ENCODE results near the gene MIB1.
"Not testable (repeated sequence)": the region's sequence is repeated elsewhere in the genome, so short reads cannot be mapped to it uniquely, and the experiment has no call there.

MIB1 gene

DNA sequence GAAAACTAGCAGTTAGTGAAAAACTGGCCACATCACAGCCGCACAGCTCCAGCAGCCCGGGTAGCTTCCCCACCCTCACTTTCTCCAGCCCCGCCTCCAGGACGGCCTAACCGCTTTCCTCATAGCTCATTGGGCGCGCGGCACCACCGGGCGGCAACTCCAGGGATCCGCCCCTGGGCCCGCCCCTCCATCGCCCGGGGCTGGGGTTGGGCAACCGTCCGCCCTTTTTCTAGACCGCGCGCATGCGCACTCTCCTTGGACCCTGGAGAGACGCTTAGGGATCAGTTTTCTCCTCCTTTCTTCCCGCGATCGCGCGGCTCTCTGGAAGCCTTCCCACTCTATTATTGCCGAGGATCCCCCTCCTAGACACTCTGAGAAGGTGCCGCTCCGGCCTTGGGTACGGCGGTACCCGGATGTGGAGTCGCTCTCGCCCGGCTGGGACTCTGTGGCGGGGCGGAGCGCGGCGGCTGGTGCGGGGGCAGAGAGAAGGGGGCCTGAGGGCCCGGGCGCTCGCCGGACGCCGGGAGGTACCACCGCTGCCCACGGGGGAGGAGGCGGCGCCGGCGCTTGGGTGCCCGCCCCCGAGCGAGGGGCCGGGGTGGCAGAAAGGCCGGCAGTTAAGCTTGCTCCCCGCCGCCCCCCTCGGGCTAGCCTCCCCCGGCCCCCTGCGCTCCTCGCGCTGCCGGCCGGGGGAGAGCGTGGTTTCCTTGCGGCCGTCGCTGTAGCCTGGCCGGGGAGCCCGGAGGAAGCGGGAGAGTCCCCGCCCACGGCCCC lies at the start of gene MIB1:
Gene MIB1 (plus strand): TSS at position 255 of the 774 bp plus-strand sequence. CDS start 792 bp downstream, outside the sequence.
- peaks cover 36% of the 10 kb centered on the region for H3K4me1 Mint-ChIP-seq
- peak; percentile 99 for ATAC-seq
- H3K9me3 Mint-ChIP-seq = peaks cover 3% of the 10 kb centered on the region
- no peaks in the 10 kb centered on the region for H3K27me3 Mint-ChIP-seq
- H3K36me3 Mint-ChIP-seq = peaks cover 6% of the 10 kb centered on the region
- H3K4me3 Mint-ChIP-seq = peak within 1 kb of the TSS; percentile 100
- peak within 1 kb of the TSS; percentile 97 for H3K27ac Mint-ChIP-seq

DNA sequence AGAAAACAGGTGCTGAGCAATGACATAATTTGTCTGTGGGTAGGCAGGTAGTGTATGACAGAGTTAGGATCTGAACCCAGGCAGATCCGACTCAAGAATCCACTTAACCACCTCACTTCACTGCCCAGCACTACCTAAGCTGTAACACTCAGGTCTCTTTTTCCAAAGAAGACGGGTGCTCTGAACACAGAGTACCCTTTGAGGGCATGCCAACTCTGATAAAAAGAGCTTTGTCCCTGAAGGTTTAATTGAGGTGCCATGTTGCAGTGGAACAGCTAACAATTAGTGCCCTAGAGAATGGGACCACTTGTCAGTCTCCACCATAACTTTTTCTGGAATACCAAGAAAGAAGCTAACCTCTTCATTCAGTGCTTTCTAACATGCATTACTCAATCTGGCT lies 47.3 kb upstream of the MIB1 start:
- Mint-ChIP-seq H3K9me3 (peaks cover 4% of the 10 kb centered on the region), H3K27me3 (no peaks in the 10 kb centered on the region), H3K4me3 (no peak overlapping the region), H3K27ac (peak overlapping the region; percentile 12), H3K36me3 (peaks cover 70% of the 10 kb centered on the region), H3K4me1 (no peaks in the 10 kb centered on the region)
- ATAC-seq = no peak

DNA sequence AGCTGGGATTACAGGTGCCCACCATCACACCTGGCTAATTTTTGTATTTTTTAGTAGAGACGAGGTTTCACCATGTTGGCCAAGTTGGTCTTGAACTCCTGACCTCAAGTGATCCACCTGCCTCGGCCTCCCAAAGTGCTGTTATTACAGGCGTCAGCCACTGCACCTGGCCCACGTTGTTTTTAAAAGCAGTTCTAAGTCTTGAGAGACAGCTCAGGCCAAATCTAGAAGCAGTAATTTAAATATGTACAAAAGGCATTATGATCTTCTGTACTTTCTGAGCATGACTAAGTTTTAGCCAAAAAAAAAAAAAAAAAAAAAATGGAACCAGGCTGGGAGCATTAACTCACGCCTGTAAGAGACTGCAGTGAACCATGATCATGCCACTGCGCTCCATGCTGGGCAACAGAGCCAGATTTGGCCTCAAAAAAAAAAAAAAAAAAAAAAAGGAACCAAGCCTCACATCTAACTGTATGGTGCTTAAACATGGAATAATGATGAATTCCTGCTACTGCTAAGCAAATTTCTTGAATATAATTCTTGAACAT lies 40.0 kb upstream of the MIB1 start:
- peaks cover 16% of the 10 kb centered on the region for H3K4me1 Mint-ChIP-seq
- H3K36me3 Mint-ChIP-seq = peaks cover 25% of the 10 kb centered on the region
- no peak overlapping the region for H3K4me3 Mint-ChIP-seq
- ATAC-seq = no peak
- H3K27me3 Mint-ChIP-seq = no peaks in the 10 kb centered on the region
- no peaks in the 10 kb centered on the region for H3K9me3 Mint-ChIP-seq
- H3K27ac Mint-ChIP-seq = no peak overlapping the region

DNA sequence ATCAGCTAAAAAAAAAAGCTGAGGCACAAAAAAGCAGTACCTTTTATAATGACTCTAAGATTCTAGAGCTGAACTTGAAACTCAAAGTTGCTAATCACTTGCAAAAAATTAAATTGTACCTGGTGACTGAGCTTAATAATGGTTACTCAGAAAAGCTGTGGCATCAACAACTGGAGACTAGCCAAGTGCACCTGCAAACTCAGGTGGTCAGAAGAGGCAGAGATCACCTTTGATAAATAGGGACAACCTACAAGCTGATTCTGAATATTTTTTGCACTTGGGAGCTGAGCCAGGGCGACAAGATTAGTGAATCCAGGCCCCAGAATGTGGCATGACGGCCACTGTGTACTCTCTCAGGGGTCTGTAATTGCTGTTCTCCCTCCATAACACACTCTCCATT lies 39.0 kb upstream of the MIB1 start:
- Mint-ChIP-seq H3K9me3 (no peaks in the 10 kb centered on the region), H3K27ac (no peak overlapping the region), H3K4me3 (no peak overlapping the region), H3K4me1 (peaks cover 16% of the 10 kb centered on the region), H3K36me3 (peaks cover 21% of the 10 kb centered on the region), H3K27me3 (no peaks in the 10 kb centered on the region)
- ATAC-seq = no peak

DNA sequence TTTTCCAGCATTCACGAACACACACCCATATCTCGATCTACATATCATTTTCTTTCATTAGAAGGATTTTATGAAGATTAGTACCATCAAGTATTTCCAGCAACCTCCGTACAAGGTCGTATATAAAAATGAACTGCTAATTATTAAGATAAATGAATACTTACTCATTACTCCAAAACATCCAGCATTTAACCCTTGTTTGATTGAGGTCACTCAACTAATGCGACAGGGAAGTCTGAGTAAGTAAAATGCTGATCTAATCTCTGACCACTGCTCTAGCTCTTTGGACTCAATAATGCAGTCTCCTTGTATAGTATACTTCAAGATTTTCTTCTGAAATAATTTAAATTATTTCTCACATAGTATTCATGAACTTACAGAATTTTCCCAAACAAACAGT lies 38.0 kb upstream of the MIB1 start:
- Mint-ChIP-seq H3K27ac (no peak overlapping the region), H3K4me3 (no peak overlapping the region), H3K36me3 (peaks cover 20% of the 10 kb centered on the region), H3K4me1 (peaks cover 16% of the 10 kb centered on the region), H3K27me3 (no peaks in the 10 kb centered on the region), H3K9me3 (no peaks in the 10 kb centered on the region)
- ATAC-seq = no peak

DNA sequence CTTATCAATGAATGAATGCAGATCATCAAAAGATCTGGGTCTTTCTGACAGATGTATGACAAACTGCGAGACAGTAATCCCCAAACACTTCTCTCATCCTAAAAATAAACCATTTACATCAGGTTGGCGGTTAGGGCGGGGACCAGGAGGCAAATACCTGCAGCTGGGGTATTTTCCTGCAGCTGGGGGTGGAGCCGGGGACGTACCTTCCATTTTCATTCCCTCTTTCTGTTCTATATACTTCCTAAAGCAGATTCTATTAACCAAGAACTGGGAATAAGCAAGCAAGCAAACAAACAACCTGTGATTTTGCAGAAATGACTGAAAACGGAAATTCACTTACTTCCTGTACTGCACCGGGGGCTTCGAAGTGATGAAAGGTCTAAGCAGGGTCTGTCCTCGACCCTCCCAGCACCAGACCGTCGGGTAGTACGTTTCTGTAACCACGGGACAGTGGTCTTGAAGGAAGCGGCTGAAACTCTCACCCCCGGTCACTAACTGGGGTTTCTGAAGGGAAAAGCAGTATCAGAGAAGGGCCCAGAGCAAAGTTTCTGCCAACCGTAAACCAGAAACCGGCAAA lies 37.3 kb upstream of the MIB1 start:
- H3K4me3 Mint-ChIP-seq = peak overlapping the region; percentile 96
- no peaks in the 10 kb centered on the region for H3K27me3 Mint-ChIP-seq
- H3K36me3 Mint-ChIP-seq = peaks cover 13% of the 10 kb centered on the region
- peak overlapping the region; percentile 82 for H3K27ac Mint-ChIP-seq
- peaks cover 16% of the 10 kb centered on the region for H3K4me1 Mint-ChIP-seq
- no peak for ATAC-seq
- H3K9me3 Mint-ChIP-seq = no peaks in the 10 kb centered on the region

DNA sequence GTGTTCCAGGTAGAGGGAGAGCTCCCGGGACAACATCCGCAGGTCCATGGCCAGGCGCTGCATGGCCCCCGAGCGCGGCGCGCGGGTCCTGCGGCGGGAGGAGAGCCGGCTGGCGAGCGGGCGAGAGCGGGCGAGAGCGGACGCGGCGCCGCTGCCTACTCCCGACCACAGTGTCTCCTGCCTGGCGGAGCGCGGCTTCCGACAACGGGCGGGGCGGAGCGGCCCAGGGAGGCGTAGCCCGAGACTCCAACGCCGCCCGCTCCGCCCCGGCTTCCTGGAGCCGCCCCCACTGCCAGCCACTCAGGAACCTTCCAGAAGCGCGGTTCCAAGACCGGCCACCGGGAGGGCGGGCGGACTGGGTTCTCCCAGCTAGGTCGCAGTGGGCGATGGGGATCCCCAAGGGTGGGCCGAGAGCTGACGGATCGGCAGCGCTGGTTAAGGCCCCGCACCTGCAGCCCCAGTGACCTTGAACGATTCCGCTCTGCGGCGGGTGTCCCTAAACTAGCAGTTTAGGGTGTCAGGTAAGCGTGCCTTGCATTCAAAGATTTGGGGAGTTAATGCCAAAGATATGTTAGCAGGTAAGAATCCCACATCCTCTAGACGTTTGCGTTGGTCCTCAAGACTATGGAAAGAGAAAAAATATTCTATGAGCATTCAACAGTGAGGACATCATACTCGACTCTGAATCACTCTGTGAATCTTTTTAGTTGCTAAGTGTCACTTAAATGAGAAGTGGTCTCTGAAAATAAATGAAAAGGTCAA lies 35.8 kb upstream of the MIB1 start, which contains the start of gene ABHD3:
Gene ABHD3 (minus strand): TSS at position 172 of the 762 bp plus-strand sequence. CDS start 109 bp downstream, at position 63.
- Mint-ChIP-seq H3K4me1 (peaks cover 16% of the 10 kb centered on the region), H3K36me3 (no peaks in the 10 kb centered on the region), H3K9me3 (no peaks in the 10 kb centered on the region), H3K27me3 (no peaks in the 10 kb centered on the region), H3K27ac (peak within 1 kb of the TSS; percentile 82), H3K4me3 (peak within 1 kb of the TSS; percentile 96)
- peak; percentile 98 for ATAC-seq

DNA sequence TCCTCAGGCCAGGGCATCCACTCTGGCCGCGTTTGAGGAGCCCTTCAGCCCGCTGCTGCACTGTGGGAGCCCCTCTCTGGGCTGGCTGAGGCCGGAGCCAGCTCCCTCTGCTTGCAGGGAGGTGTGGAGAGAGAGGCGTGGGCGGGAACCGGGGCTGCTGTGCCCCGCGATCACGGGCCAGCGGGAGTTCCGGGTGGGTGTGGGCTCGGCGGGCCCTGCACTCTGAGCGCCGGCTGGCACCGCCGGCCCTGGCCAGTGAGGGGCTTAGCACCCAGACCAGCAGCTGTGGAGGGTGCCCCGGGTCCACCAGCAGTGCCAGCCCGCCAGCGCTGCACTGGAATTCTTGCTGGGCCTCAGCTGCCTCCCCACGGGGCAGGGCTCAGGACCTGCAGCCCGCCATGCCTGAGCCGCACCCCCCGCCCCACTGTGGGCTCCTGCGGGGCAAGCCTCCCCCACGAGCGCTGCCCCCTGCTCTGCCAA lies 34.2 kb upstream of the MIB1 start:
- Mint-ChIP-seq H3K9me3 (no peaks in the 10 kb centered on the region), H3K27ac (no peak overlapping the region), H3K4me3 (no peak overlapping the region), H3K36me3 (no peaks in the 10 kb centered on the region), H3K4me1 (peaks cover 16% of the 10 kb centered on the region), H3K27me3 (no peaks in the 10 kb centered on the region)
- ATAC-seq = no peak

DNA sequence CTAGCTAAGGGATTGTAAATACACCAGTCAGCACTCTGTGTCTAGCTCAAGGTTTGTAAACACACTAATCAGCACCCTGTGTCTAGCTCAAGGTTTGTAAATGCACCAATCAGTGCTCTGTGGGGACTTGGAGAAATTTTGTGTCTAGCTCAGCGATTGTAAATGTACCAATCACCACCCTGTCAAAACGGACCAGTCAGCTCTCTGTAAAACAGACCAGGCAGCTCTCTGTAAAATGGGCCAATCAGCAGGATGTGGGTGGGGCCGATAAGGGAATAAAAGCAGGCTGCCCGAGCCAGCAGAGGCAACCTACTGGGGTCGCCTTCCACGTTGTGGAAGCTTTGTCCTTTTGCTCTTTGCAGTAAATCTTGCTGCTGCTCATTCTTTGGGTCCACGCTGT lies 33.5 kb upstream of the MIB1 start:
- not testable (repeated sequence) for H3K4me3 Mint-ChIP-seq, H3K36me3 Mint-ChIP-seq, H3K27me3 Mint-ChIP-seq, ATAC-seq, H3K9me3 Mint-ChIP-seq, H3K27ac Mint-ChIP-seq
- peaks cover 16% of the 10 kb centered on the region for H3K4me1 Mint-ChIP-seq

DNA sequence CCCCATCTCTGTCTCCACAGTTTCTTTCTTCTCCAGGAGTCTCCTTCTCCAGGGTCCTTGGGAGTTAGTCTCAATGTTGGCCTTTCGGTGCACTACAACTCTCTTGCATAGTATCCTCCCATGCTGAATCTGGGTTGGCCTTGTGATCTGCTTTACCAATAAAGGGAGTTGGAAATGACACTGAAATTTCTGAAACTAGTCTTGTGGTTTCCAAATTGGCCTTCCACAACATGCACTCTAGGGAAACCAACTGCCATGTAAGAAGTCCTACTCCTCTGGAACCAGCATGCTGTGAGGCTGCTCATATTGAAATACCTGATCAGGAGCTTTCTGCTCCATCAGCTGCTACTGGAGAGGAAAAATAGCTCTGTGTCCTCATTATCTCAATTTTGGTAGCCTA lies 26.1 kb upstream of the MIB1 start:
- Mint-ChIP-seq H3K27ac (no peak overlapping the region), H3K4me3 (no peak overlapping the region), H3K9me3 (peaks cover 5% of the 10 kb centered on the region), H3K4me1 (no peaks in the 10 kb centered on the region), H3K27me3 (no peaks in the 10 kb centered on the region), H3K36me3 (no peaks in the 10 kb centered on the region)
- no peak for ATAC-seq

DNA sequence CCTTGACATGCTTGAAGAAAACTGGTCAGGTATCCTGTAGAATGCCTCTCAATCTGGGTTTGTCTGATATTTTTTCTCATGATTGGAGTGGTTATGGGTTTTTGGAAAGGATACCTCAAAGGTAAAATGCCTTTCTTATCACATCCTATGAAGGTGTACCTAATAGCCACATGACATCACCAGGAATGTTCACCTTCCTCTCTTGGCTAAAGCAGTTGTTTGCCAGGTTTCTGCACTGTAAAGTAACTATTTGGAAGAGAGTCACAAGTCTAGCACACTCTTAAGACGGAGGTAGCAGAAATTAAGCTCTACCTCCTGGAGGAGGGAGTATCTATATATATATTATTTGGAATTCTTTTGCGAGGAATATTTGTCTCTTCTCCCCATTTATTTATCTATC lies 17.9 kb upstream of the MIB1 start:
- Mint-ChIP-seq H3K4me1 (no peaks in the 10 kb centered on the region), H3K27me3 (no peaks in the 10 kb centered on the region), H3K9me3 (no peaks in the 10 kb centered on the region), H3K4me3 (no peak overlapping the region), H3K27ac (no peak overlapping the region), H3K36me3 (no peaks in the 10 kb centered on the region)
- no peak for ATAC-seq

DNA sequence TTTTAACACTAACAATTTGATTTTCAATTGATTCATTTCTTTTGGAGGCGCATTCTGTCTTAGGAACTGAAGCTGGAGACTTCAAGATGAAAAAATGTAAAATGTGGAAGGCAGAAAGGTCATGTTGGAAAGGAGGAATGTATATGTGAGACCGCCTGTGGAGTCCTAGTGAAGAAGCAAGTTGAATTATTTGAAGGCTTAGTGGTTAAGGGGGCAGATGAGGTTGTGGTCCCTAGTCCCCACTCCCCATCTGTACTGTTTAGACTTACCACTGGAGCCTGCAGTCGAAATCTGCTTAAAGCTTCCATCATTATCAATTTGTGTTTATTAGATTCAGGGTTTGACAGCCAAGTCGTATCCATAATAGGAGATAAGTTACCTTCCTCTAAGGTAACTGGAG lies 15.4 kb upstream of the MIB1 start:
- Mint-ChIP-seq H3K27me3 (no peaks in the 10 kb centered on the region), H3K4me3 (no peak overlapping the region)

DNA sequence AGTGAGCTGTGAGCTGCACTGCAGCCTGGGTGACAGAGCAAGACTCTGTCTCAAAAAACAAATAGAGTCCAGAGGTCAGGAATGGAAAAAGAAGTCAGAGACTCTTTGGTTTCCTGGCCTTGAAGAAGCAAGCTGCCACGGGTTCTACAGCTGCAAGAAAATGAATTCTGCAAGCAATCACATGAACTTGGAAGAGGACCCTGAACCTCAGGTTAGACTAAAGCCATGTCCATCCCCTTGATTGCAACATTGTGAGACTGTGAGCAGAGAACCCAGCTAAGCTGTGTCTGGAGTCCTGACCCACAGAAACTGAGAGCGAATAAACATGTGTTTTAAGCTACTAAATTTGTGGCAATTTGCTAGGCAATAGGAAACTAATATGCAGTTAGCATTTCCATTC lies 12.9 kb upstream of the MIB1 start:
- H3K36me3 Mint-ChIP-seq = no peaks in the 10 kb centered on the region
- H3K27me3 Mint-ChIP-seq = no peaks in the 10 kb centered on the region
- H3K4me3 Mint-ChIP-seq = no peak overlapping the region
- no peaks in the 10 kb centered on the region for H3K9me3 Mint-ChIP-seq
- H3K27ac Mint-ChIP-seq = no peak overlapping the region
- no peaks in the 10 kb centered on the region for H3K4me1 Mint-ChIP-seq
- ATAC-seq = no peak

More for the DNA sequence above, 15.4 kb upstream of the MIB1 start:
- no peaks in the 10 kb centered on the region for H3K9me3 Mint-ChIP-seq
- no peak overlapping the region for H3K27ac Mint-ChIP-seq
- H3K36me3 Mint-ChIP-seq = no peaks in the 10 kb centered on the region
- ATAC-seq = no peak
- no peaks in the 10 kb centered on the region for H3K4me1 Mint-ChIP-seq

DNA sequence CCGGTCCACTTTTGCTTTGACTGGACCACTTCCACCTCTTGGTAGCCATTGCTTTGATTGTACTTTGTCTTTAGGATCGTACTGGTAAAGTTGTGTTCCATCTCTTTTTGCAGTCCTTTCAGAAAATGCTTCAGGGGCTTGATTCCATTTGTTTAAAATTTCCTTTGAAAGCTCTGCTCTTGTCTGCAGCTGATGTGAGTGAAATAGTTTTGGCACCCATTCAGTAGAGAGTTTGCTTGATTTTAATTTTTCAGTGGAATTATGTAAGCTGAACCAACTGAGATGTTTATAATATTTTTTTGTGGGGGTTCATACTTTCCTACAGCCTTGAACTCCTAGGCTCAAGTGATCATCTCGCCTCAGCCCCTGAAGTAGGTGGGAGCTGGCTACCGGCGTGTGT lies 7.6 kb upstream of the MIB1 start:
- ATAC-seq = no peak
- peaks cover 6% of the 10 kb centered on the region for H3K36me3 Mint-ChIP-seq
- no peak overlapping the region for H3K27ac Mint-ChIP-seq
- H3K27me3 Mint-ChIP-seq = peaks cover 10% of the 10 kb centered on the region
- no peaks in the 10 kb centered on the region for H3K4me1 Mint-ChIP-seq
- H3K4me3 Mint-ChIP-seq = no peak overlapping the region
- peaks cover 3% of the 10 kb centered on the region for H3K9me3 Mint-ChIP-seq

DNA sequence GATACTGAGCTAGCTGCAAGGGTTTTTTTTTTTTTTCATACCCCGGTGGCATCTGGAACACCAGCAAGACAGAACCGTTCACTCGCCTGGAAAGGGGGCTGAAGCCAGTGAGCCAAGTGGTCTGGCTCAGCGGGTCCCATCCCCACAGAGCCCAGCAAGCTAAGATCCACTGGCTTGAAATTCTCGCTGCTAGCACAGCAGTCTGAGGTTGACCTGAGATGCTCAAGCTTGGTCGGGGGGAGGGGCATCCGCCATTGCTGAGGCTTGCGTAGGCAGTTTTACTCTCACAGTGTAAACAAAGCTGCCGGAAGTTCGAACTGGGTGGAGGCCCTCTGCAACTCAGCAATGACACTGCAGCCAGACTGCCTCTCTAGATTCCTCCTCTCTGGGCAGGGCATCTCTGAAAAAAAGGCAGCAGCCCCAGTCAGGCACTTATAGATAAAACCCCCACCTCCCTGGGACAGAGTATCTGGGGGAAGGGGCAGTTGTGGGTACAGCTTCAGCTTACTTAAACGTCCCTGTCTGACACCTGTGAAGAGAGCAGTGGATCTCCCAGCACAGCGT lies 5.1 kb upstream of the MIB1 start:
- peaks cover 9% of the 10 kb centered on the region for H3K4me1 Mint-ChIP-seq
- peaks cover 6% of the 10 kb centered on the region for H3K36me3 Mint-ChIP-seq
- peaks cover 3% of the 10 kb centered on the region for H3K9me3 Mint-ChIP-seq
- peaks cover 10% of the 10 kb centered on the region for H3K27me3 Mint-ChIP-seq
- no peak overlapping the region for H3K4me3 Mint-ChIP-seq
- ATAC-seq = no peak
- no peak overlapping the region for H3K27ac Mint-ChIP-seq

Data from stimulated activated memory B cell treated with anti-CD40 and anti-IgM and Interleukin-4, amounts not matched to agents 10 μg/mL and 1 μg/mL and 100 μg/mL, for 72 hours (primary cell).